ENCODE results near the gene HACE1.

The HACE1 gene

DNA sequence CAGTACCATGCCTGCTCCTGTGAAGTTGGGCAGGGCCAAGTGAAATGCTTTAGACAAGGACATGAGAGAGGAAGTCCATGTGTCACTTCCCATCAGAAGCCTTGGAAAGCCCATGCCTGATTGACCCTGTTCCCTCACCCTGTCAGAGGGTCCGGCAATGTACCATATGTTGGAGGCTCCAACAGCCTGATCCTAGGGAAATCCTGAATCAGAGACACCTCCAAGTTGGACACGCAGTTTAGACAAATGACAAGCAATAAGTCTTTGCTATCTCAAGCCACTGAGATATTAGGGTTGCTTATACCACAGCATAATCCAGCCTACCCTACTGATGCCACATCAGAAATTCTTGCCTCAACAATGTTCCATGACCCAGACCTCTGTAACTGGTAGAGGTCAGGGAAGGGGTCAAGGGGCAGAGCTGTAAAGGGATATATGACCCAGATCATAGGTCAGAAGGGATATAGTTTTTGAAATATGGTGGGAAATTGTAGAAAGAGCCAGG is 174.8 kb downstream of the HACE1 start:
- H3K4me3 ChIP-seq (ENCODE audit: low read depth, low read length), result no peak overlapping the region
- no peaks in the 10 kb centered on the region for H3K36me3 ChIP-seq (ENCODE audit: control insufficient read depth in 2 of 2, insufficient read depth in 1 of 2, low read length in 2 of 2)
- H3K9me3 ChIP-seq (ENCODE audit: control insufficient read depth, insufficient read depth, low read depth, low read length), result no peaks in the 10 kb centered on the region
- no peak for TF ChIP-seq ZNF311 (tag by site-specific recombination; IDR thresholded peaks at IDR 0.05; ENCODE audit: borderline replicate concordance)
- TF ChIP-seq, protein P1, sequence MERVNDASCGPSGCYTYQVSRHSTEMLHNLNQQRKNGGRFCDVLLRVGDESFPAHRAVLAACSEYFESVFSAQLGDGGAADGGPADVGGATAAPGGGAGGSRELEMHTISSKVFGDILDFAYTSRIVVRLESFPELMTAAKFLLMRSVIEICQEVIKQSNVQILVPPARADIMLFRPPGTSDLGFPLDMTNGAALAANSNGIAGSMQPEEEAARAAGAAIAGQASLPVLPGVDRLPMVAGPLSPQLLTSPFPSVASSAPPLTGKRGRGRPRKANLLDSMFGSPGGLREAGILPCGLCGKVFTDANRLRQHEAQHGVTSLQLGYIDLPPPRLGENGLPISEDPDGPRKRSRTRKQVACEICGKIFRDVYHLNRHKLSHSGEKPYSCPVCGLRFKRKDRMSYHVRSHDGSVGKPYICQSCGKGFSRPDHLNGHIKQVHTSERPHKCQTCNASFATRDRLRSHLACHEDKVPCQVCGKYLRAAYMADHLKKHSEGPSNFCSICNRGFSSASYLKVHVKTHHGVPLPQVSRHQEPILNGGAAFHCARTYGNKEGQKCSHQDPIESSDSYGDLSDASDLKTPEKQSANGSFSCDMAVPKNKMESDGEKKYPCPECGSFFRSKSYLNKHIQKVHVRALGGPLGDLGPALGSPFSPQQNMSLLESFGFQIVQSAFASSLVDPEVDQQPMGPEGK (tag by site-specific recombination; IDR thresholded peaks at IDR 0.05), result no peak
- TF ChIP-seq ZNF561 (tag by site-specific recombination; IDR thresholded peaks at IDR 0.05; ENCODE audit: borderline replicate concordance), result no peak
- TF ChIP-seq, protein P2, sequence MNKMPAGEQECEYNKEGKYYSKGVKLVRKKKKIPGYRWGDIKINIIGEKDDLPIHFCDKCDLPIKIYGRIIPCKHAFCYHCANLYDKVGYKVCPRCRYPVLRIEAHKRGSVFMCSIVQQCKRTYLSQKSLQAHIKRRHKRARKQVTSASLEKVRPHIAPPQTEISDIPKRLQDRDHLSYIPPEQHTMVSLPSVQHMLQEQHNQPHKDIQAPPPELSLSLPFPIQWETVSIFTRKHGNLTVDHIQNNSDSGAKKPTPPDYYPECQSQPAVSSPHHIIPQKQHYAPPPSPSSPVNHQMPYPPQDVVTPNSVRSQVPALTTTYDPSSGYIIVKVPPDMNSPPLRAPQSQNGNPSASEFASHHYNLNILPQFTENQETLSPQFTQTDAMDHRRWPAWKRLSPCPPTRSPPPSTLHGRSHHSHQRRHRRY (tag by site-specific recombination; IDR thresholded peaks at IDR 0.05), result no peak
- no peak for TF ChIP-seq ZNF548 (tag by site-specific recombination; IDR thresholded peaks at IDR 0.05)
- no peak for TF ChIP-seq ZNF146 (tag by site-specific recombination; IDR thresholded peaks at IDR 0.05)
- no peak for TF ChIP-seq GLIS2 (tag by site-specific recombination; IDR thresholded peaks at IDR 0.05)
- TF ChIP-seq, protein P3, sequence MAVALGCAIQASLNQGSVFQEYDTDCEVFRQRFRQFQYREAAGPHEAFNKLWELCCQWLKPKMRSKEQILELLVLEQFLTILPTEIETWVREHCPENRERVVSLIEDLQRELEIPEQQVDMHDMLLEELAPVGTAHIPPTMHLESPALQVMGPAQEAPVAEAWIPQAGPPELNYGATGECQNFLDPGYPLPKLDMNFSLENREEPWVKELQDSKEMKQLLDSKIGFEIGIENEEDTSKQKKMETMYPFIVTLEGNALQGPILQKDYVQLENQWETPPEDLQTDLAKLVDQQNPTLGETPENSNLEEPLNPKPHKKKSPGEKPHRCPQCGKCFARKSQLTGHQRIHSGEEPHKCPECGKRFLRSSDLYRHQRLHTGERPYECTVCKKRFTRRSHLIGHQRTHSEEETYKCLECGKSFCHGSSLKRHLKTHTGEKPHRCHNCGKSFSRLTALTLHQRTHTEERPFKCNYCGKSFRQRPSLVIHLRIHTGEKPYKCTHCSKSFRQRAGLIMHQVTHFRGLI (tag by site-specific recombination; IDR thresholded peaks at IDR 0.05), result no peak
- H3K27ac ChIP-seq (ENCODE audit: extremely low read depth, low read depth, low read length), result no peak overlapping the region
- ChIA-PET CTCF (interaction anchor here (0.7 to 6.6 kb wide), 10 partner anchors 10 to 393 kb away, joined by 3 to 55 read pairs (median 6); no protein-coding TSS in a partner anchor), POLR2A (no interaction called here)
- peaks cover 5% of the 10 kb centered on the region; the same call in 1 of the 2 replicates for H3K4me1 ChIP-seq (ENCODE audit: control insufficient read depth, insufficient read depth, low read length)

DNA sequence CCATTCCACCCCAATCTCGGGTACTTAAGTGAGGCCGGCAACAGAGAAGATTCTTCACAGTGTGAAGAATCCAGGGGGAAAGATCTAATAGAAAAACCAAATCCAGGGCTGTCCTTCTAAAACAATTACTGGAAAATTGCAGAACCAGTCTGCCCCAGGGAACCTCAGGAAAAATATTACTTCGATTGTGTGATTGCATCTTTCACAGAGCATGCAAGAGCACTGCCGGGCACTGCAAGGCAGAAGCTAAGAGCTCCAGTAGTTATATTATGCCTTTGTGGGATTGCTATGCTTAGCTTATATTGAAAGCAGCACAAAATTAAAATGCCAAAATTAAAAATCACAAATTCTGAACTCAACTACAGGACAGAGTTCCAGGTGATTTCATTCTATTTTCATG is 175.9 kb downstream of the HACE1 start:
- ChIA-PET POLR2A (no interaction called here), CTCF (interaction anchor here (0.6 to 6.6 kb wide), 25 partner anchors 9 to 394 kb away, joined by 3 to 55 read pairs (median 4); no protein-coding TSS in a partner anchor)
- TF ChIP-seq ZNF785 (tag by site-specific recombination; IDR thresholded peaks at IDR 0.05) (no peak), ZNF292 (tag by site-specific recombination; IDR thresholded peaks at IDR 0.05; ENCODE audit: borderline replicate concordance, low read depth) (no peak), ZNF530 (tag by site-specific recombination; IDR thresholded peaks at IDR 0.05; ENCODE audit: low read depth) (no peak), ZNF423 (tag by site-specific recombination; IDR thresholded peaks at IDR 0.05) (no peak)
- TF ChIP-seq, protein P1 (tag by site-specific recombination; IDR thresholded peaks at IDR 0.05), result no peak
- TF ChIP-seq, protein P4, sequence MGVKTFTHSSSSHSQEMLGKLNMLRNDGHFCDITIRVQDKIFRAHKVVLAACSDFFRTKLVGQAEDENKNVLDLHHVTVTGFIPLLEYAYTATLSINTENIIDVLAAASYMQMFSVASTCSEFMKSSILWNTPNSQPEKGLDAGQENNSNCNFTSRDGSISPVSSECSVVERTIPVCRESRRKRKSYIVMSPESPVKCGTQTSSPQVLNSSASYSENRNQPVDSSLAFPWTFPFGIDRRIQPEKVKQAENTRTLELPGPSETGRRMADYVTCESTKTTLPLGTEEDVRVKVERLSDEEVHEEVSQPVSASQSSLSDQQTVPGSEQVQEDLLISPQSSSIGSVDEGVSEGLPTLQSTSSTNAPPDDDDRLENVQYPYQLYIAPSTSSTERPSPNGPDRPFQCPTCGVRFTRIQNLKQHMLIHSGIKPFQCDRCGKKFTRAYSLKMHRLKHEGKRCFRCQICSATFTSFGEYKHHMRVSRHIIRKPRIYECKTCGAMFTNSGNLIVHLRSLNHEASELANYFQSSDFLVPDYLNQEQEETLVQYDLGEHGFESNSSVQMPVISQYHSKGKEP (tag by site-specific recombination; IDR thresholded peaks at IDR 0.05), result no peak
- TF ChIP-seq, protein P5, sequence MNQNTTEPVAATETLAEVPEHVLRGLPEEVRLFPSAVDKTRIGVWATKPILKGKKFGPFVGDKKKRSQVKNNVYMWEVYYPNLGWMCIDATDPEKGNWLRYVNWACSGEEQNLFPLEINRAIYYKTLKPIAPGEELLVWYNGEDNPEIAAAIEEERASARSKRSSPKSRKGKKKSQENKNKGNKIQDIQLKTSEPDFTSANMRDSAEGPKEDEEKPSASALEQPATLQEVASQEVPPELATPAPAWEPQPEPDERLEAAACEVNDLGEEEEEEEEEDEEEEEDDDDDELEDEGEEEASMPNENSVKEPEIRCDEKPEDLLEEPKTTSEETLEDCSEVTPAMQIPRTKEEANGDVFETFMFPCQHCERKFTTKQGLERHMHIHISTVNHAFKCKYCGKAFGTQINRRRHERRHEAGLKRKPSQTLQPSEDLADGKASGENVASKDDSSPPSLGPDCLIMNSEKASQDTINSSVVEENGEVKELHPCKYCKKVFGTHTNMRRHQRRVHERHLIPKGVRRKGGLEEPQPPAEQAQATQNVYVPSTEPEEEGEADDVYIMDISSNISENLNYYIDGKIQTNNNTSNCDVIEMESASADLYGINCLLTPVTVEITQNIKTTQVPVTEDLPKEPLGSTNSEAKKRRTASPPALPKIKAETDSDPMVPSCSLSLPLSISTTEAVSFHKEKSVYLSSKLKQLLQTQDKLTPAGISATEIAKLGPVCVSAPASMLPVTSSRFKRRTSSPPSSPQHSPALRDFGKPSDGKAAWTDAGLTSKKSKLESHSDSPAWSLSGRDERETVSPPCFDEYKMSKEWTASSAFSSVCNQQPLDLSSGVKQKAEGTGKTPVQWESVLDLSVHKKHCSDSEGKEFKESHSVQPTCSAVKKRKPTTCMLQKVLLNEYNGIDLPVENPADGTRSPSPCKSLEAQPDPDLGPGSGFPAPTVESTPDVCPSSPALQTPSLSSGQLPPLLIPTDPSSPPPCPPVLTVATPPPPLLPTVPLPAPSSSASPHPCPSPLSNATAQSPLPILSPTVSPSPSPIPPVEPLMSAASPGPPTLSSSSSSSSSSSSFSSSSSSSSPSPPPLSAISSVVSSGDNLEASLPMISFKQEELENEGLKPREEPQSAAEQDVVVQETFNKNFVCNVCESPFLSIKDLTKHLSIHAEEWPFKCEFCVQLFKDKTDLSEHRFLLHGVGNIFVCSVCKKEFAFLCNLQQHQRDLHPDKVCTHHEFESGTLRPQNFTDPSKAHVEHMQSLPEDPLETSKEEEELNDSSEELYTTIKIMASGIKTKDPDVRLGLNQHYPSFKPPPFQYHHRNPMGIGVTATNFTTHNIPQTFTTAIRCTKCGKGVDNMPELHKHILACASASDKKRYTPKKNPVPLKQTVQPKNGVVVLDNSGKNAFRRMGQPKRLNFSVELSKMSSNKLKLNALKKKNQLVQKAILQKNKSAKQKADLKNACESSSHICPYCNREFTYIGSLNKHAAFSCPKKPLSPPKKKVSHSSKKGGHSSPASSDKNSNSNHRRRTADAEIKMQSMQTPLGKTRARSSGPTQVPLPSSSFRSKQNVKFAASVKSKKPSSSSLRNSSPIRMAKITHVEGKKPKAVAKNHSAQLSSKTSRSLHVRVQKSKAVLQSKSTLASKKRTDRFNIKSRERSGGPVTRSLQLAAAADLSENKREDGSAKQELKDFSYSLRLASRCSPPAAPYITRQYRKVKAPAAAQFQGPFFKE (tag by site-specific recombination; IDR thresholded peaks at IDR 0.05; ENCODE audit: borderline replicate concordance), result no peak
- H3K4me1 ChIP-seq (ENCODE audit: control insufficient read depth, insufficient read depth, low read length), result peaks cover 5% of the 10 kb centered on the region; the same call in 1 of the 2 replicates
- no peak overlapping the region for H3K4me3 ChIP-seq (ENCODE audit: low read depth, low read length)
- H3K9me3 ChIP-seq (ENCODE audit: control insufficient read depth, insufficient read depth, low read depth, low read length), result no peaks in the 10 kb centered on the region
- no peak overlapping the region for H3K27ac ChIP-seq (ENCODE audit: extremely low read depth, low read depth, low read length)
- no peaks in the 10 kb centered on the region for H3K36me3 ChIP-seq (ENCODE audit: control insufficient read depth in 2 of 2, insufficient read depth in 1 of 2, low read length in 2 of 2)
